CD14-positive monocyte (primary cell): ENCODE data around the gene KIAA0408. TPM values are rescaled to one million over a fixed set of nuclear protein-coding genes. Genes with fewer than 3 reads are reported as not detected.
A peak's percentile ranks its signal among the peaks of the same experiment; 100 is the strongest.

ENCODE experiments used
- DNase-seq, 3 donors: peaks; one replicate each; pipeline ENCODE4 v3.0.0-alpha.2; 2011 to 2022
- H2AFZ ChIP-seq: 2 replicates; pipeline ENCODE4 v1.6.0; 2012; ENCODE audit warnings: mild to moderate bottlenecking, low read depth, low read length, inconsistent platforms; ENCODE audit not compliant: insufficient read depth, poor library complexity, severe bottlenecking
- H3K27ac ChIP-seq, 2 donors: 1 replicate in 1 of 2; 2 replicates in 1 of 2; pipeline ENCODE4 v1.5.1; 2012 to 2013; ENCODE audit warnings: low read length in 2 of 2, control low read depth in 1 of 2, inconsistent platforms in 1 of 2, low read depth in 1 of 2, mild to moderate bottlenecking in 1 of 2
- H3K27me3 ChIP-seq, 2 donors: one replicate each; pipeline versions ENCODE4 v1.6.0 to v1.6.1; 2011 to 2013; ENCODE audit warnings: low read length in 2 of 2; ENCODE audit not compliant: control insufficient read depth in 2 of 2, insufficient read depth in 2 of 2
- H3K36me3 ChIP-seq, 2 donors: replicated peaks in 1 of 2; 1 replicate in 1 of 2; 2 replicates in 1 of 2; pipeline versions ENCODE4 v1.5.1 to v1.6.1; 2012 to 2013; ENCODE audit warnings: low read length in 2 of 2, control low read depth in 1 of 2, inconsistent platforms in 1 of 2, mild to moderate bottlenecking in 1 of 2; ENCODE audit not compliant: insufficient read depth in 2 of 2, control insufficient read depth in 1 of 2
- H3K4me1 ChIP-seq, 2 donors: 1 replicate in 1 of 2; 2 replicates in 1 of 2; pipeline versions ENCODE4 v1.5.1 to v1.6.1; 2012 to 2013; ENCODE audit warnings: low read length in 2 of 2, control low read depth in 1 of 2, inconsistent platforms in 1 of 2, mild to moderate bottlenecking in 1 of 2, moderate library complexity in 1 of 2; ENCODE audit not compliant: insufficient read depth in 2 of 2, control insufficient read depth in 1 of 2
- H3K4me2 ChIP-seq: replicated peaks from 2 replicates; pipeline ENCODE3; 2012; ENCODE audit warnings: low read length, moderate library complexity, mild to moderate bottlenecking; ENCODE audit not compliant: poor library complexity, severe bottlenecking; ENCODE audit errors: extremely low read depth
- H3K4me3 ChIP-seq, 3 experiments: fragments of 200-600 bp in 1 of 3; sonication (generic) in 1 of 3; replicated peaks in 1 of 3; 1 replicate in 2 of 3; 2 replicates in 1 of 3; pipeline ENCODE4 v1.5.1; 2011 to 2013; ENCODE audit warnings: low read length in 3 of 3, mild to moderate bottlenecking in 3 of 3, control low read depth in 2 of 3, low read depth in 2 of 3, inconsistent platforms in 1 of 3, moderate library complexity in 1 of 3
- H3K79me2 ChIP-seq: 2 replicates; pipeline ENCODE4 v1.6.0; 2012; ENCODE audit warnings: mild to moderate bottlenecking, control low read depth, inconsistent platforms, low read length, moderate library complexity; ENCODE audit not compliant: insufficient read depth
- H3K9ac ChIP-seq: 2 replicates; pipeline ENCODE4 v1.6.0; 2017; ENCODE audit warnings: low read length, mild to moderate bottlenecking; ENCODE audit not compliant: insufficient read depth, poor library complexity, severe bottlenecking
- H3K9me3 ChIP-seq, 2 donors: replicated peaks in 1 of 2; 1 replicate in 1 of 2; 2 replicates in 1 of 2; pipeline versions ENCODE4 v1.5.1 to v1.6.1; 2012 to 2013; ENCODE audit warnings: low read length in 2 of 2, control low read depth in 1 of 2; ENCODE audit not compliant: control insufficient read depth in 1 of 2, insufficient read depth in 1 of 2
- H4K20me1 ChIP-seq: 2 replicates; pipeline ENCODE4 v1.6.0; 2012; ENCODE audit warnings: mild to moderate bottlenecking, low read length, control low read depth, moderate library complexity; ENCODE audit not compliant: insufficient read depth
- H3K27ac Mint-ChIP-seq, 7 donors: one replicate each; pipeline ENCODE4 v1.8.0; 2020; ENCODE audit warnings: mild to moderate bottlenecking in 7 of 7, mixed read lengths in 7 of 7, moderate library complexity in 6 of 7, inconsistent platforms in 2 of 7
- H3K27me3 Mint-ChIP-seq, 3 donors: one replicate each; pipeline ENCODE4 v1.8.0; 2021 to 2022; ENCODE audit warnings: low read depth in 3 of 3, mild to moderate bottlenecking in 3 of 3, mixed read lengths in 3 of 3, moderate library complexity in 3 of 3, inconsistent platforms in 1 of 3
- H3K36me3 Mint-ChIP-seq, 2 donors: one replicate each; pipeline ENCODE4 v1.8.0; 2020; ENCODE audit warnings: mixed read lengths in 2 of 2, inconsistent platforms in 1 of 2, mild to moderate bottlenecking in 1 of 2
- H3K4me1 Mint-ChIP-seq: one replicate; pipeline ENCODE4 v1.8.0; 2020; ENCODE audit warnings: mild to moderate bottlenecking, mixed read lengths
- H3K4me3 Mint-ChIP-seq, 2 donors: one replicate each; pipeline ENCODE4 v1.8.0; 2020; ENCODE audit warnings: mild to moderate bottlenecking in 2 of 2, mixed read lengths in 2 of 2, moderate library complexity in 1 of 2
- H3K9me3 Mint-ChIP-seq, 7 donors: one replicate each; pipeline ENCODE4 v1.8.0; 2020 to 2022; ENCODE audit warnings: mixed read lengths in 7 of 7, mild to moderate bottlenecking in 6 of 7, moderate library complexity in 6 of 7, inconsistent platforms in 2 of 7
- CTCF ChIP-seq: fragments of 200-600 bp; IDR thresholded peaks from one replicate; pipeline ENCODE4 v1.8.0; 2022; ENCODE audit warnings: antibody characterized with exemption, mild to moderate bottlenecking
- WGBS: methylation state at CpG from one replicate; pipeline ENCODE4 v1.1.5; 2013; ENCODE audit warnings: missing lambda C conversion rate; ENCODE audit not compliant: insufficient coverage; 5-methylcytosine and 5-hydroxymethylcytosine counted together
- intact Hi-C, 2 donors: fragments of 100-400 bp; cut with micrococcal nuclease; formaldehyde crosslinking; loops; one replicate each; pipeline versions ENCODE4 v1.15.0 to v1.15.1; 2023
- polyA plus RNA-seq, 3 donors: library from polyadenylated mRNA; depleted of rRNA in 1 of 3; unstranded in 2 of 3; stranded (reverse) in 1 of 3; fragments of 300-500 nt in 2 of 3; fragments of >200 nt in 1 of 3; fragmentation: Illumina TruSeq in 2 of 3; gene quantifications; 1 replicate in 2 of 3; 2 replicates in 1 of 3; pipeline ENCODE4 v1.2.3, GENCODE V29; 2012 to 2021

Gene KIAA0408
- polyA plus RNA-seq, 3 donors = 0.03 TPM; not detected in 2

GRCh38 chr6:127462376-127462775, 3.2 kb upstream of the KIAA0408 start:
- H3K4me1 ChIP-seq = peaks cover 18 to 19% of the 10 kb centered on the region in 2 donors
- Mint-ChIP-seq H3K27me3 (peaks cover 0 to 4% (median 0%) of the 10 kb centered on the region in 3 donors), H3K27ac (peak overlapping the region in 1 of 7 donors; percentile 14), H3K36me3 (no peaks in the 10 kb centered on the region), H3K4me3 (no peak overlapping the region), H3K9me3 (no peaks in the 10 kb centered on the region), H3K4me1 (peaks cover 20% of the 10 kb centered on the region)
- H3K27ac ChIP-seq = no peak overlapping the region
- DNase-seq = no peak
- no peak overlapping the region for H3K4me2 ChIP-seq
- H2AFZ ChIP-seq = no peak overlapping the region
- intact Hi-C loops = loop anchor here (10.0 kb wide), 2 partner anchors 72 to 82 kb away; no protein-coding TSS in a partner anchor
- no peak overlapping the region for H3K9ac ChIP-seq
- no peaks in the 10 kb centered on the region for H4K20me1 ChIP-seq
- TF ChIP-seq CTCF = no peak
- no peaks in the 10 kb centered on the region for H3K79me2 ChIP-seq
- no peak overlapping the region for H3K4me3 ChIP-seq
- no peaks in the 10 kb centered on the region for H3K27me3 ChIP-seq
- no peaks in the 10 kb centered on the region for H3K9me3 ChIP-seq
- no peaks in the 10 kb centered on the region for H3K36me3 ChIP-seq
- WGBS = no CpG with 5 or more reads among the region's 2 CpGs

DNA sequence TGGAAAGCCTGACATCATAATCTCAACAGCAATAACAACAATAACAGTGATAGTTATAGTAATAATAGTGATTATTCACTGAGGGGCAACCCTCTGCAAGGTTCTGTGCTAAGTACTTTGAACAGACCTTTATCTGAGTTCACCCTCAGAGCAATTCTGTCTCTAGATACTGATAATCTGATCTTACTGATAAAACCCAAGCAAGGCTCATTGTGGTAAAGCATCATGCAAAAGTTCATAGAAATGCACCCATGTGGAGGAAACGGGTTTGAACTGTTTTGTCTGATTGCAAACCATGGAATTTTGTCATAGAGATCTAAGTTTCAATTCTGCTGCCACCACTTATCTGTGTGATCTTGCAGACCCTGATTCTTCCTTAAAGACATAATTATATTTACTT, 1.3 kb upstream of the KIAA0408 start:
- no peaks in the 10 kb centered on the region for H3K36me3 ChIP-seq
- peaks cover 31 to 32% of the 10 kb centered on the region in 2 donors for H3K4me1 ChIP-seq
- H3K79me2 ChIP-seq = no peaks in the 10 kb centered on the region
- H3K27me3 Mint-ChIP-seq = peaks cover 0 to 4% (median 0%) of the 10 kb centered on the region in 3 donors
- no peaks in the 10 kb centered on the region for H3K36me3 Mint-ChIP-seq
- H3K4me3 ChIP-seq = no peak overlapping the region
- H3K4me1 Mint-ChIP-seq = peaks cover 35% of the 10 kb centered on the region
- no peaks in the 10 kb centered on the region for H3K9me3 ChIP-seq
- H4K20me1 ChIP-seq = no peaks in the 10 kb centered on the region
- intact Hi-C loops = loop anchor here (10.0 kb wide), 2 partner anchors 74 to 84 kb away; no protein-coding TSS in a partner anchor
- H3K9ac ChIP-seq = no peak overlapping the region
- no peak for DNase-seq
- no peaks in the 10 kb centered on the region for H3K27me3 ChIP-seq
- no peak overlapping the region for H3K4me2 ChIP-seq
- no peak overlapping the region for H2AFZ ChIP-seq
- H3K4me3 Mint-ChIP-seq = no peak overlapping the region
- no peak overlapping the region for H3K27ac Mint-ChIP-seq
- no peak overlapping the region for H3K27ac ChIP-seq
- no CpG with 5 or more reads among the region's 1 CpG for WGBS
- H3K9me3 Mint-ChIP-seq = no peaks in the 10 kb centered on the region
- no peak for TF ChIP-seq CTCF
